Activated CD4-positive, alpha-beta T cell treated with anti-CD3 and anti-CD28 coated beads, Interleukin-2, amount 50 U/mL, for 1 hour (primary cell): ENCODE results near the gene PCDHA3.
"Not testable (repeated sequence)": the region's sequence is repeated elsewhere in the genome, so short reads cannot be mapped to it uniquely, and the experiment has no call there.

Source experiments
- DNase-seq: peaks from one replicate; pipeline ENCODE4 v3.0.0-alpha.2; 2020

The PCDHA3 gene

DNA sequence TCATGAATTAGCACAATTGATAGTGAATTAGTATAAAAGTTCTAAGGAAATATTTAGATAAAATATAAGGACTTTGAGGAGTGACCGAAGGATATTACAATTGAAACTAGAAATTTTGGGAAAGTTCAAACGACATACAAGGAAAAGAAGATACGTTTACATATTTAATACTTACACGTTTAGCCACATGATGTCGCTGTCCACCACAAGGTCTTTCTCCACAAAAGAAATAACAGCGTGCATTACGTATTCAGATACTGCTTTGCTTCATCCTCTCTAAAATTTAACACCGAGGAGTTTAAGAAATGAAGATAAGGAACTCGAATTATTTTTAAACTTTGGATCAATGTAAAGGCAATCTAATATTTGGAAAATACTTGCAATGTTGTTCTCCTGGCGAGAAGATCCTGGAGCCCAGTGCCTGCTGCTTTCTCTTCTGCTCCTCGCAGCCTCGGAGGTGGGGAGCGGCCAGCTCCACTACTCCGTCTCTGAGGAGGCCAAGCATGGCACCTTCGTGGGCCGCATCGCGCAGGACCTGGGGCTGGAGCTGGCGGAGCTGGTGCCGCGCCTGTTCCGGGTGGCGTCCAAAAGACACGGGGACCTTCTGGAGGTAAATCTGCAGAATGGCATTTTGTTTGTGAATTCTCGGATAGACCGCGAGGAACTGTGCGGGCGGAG, at the start of gene PCDHA3:
TSS of gene PCDHA3 (plus strand) at position 242 of the 678 bp plus-strand sequence.
- DNase-seq = no peak

DNA sequence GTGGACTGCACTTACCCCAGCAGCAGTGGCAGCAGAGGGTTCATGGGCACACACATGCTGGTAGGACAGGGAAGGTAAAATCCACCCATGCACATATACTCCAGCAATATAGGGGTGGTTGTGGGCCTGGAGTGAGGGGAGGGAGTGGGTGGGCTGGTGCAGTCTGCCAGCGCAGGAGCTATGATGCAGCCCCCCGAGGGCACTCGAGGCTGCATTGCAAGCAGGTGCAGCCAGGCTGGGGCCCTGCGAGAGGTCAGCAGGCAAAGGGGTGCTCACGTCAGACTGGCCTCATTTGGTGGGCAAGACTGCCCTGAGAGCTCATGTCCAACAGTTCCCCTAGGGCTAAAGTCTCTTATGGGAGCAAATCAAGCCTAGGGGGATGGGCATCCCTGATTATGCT, 47.3 kb upstream of the PCDHA3 start:
- DNase-seq = no peak

GRCh38 chr5:140764177-140764973, 36.5 kb upstream of the PCDHA3 start:
- no peak for DNase-seq

GRCh38 chr5:140767444-140767843, 33.4 kb upstream of the PCDHA3 start:
- DNase-seq = no peak

DNA sequence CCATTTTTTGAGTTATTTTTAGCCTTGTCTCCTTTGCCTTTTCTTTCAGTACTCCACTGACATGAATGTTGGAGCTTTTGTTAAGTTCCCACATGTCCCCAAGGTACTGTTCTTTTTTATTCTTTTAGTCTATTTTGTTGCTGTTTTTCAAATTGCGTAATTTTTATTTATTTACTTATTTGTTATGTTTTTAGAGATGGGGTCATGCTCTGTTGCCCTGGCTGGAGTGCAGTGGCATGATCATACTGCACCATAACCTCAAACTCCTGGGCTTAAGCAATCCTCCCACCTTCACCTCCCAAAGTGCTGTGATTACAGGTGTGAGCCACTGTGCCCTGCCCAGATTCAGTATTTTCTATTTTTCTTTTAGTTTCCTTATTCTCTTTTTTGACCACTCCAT, 20.3 kb upstream of the PCDHA3 start:
- no peak for DNase-seq

GRCh38 chr5:140785905-140786686, 14.8 kb upstream of the PCDHA3 start, which contains the start of gene PCDHA1:
TSS of gene PCDHA1 (plus strand) at chr5:140786140.
- no peak for DNase-seq

GRCh38 chr5:140787422-140787821, 13.4 kb upstream of the PCDHA3 start:
- not testable (repeated sequence) for DNase-seq

GRCh38 chr5:140787849-140788504, 12.9 kb upstream of the PCDHA3 start:
- not testable (repeated sequence) for DNase-seq

- no peak for DNase-seq
Measured at GRCh38 chr5:140791089-140791488, 9.8 kb upstream of the PCDHA3 start.

GRCh38 chr5:140794595-140795258, 6.1 kb upstream of the PCDHA3 start, which contains the start of gene PCDHA2:
TSS of gene PCDHA2 (plus strand) at chr5:140794852.
- no peak for DNase-seq

DNA sequence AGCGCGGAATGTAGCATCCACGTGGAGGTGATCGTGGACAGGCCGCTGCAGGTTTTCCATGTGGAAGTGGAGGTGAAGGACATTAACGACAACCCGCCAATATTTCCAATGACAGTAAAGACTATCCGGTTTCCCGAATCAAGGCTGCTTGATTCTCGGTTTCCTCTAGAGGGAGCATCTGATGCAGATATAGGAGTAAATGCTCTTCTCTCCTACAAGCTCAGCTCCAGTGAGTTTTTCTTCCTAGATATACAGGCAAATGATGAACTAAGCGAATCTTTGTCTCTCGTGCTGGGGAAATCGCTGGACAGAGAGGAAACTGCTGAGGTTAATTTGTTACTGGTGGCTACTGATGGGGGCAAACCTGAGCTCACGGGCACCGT, 5.6 kb upstream of the PCDHA3 start:
- no peak for DNase-seq

DNA sequence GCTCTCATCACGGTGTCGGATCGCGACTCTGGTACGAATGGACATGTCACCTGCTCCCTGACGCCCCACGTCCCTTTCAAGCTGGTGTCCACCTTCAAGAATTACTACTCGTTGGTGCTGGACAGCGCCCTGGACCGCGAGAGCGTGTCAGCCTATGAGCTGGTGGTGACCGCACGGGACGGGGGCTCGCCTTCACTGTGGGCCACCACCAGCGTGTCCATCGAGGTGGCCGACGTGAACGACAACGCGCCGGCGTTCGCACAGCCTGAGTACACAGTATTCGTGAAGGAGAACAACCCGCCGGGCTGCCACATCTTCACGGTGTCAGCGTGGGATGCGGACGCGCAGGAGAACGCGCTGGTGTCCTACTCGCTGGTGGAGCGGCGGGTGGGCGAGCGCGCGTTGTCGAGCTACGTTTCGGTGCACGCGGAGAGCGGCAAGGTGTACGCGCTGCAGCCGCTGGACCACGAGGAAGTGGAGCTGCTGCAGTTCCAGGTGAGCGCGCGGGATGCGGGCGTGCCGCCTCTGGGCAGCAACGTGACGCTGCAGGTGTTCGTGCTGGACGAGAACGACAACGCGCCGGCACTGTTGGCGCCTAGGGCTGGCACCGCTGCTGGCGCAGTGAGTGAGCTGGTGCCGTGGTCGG, 4.7 kb upstream of the PCDHA3 start:
- not testable (repeated sequence) for DNase-seq

- DNase-seq = no peak
Measured at GRCh38 chr5:140796718-140797095, 4.2 kb upstream of the PCDHA3 start.

GRCh38 chr5:140801494-140801841, 611 bp downstream of the PCDHA3 start:
- no peak for DNase-seq

- not testable (repeated sequence) for DNase-seq
Measured at GRCh38 chr5:140802381-140802780, 1.5 kb downstream of the PCDHA3 start.

- DNase-seq = no peak
Measured at GRCh38 chr5:140802781-140803271, 2.0 kb downstream of the PCDHA3 start.

- DNase-seq = no peak
Measured at GRCh38 chr5:140806834-140807775, 6.2 kb downstream of the PCDHA3 start, which contains the start of gene PCDHA4. TSS of gene PCDHA4 (plus strand) at chr5:140807068.

GRCh38 chr5:140808241-140808888, 7.5 kb downstream of the PCDHA3 start:
- DNase-seq = not testable (repeated sequence)

GRCh38 chr5:140808889-140809291, 8.0 kb downstream of the PCDHA3 start:
- DNase-seq = no peak
